ENCODE measurements around the gene FADS6. TPM values are rescaled to one million over a fixed set of nuclear protein-coding genes. Genes with fewer than 3 reads are reported as not detected.
"Not testable (repeated sequence)": the region's sequence is repeated elsewhere in the genome, so short reads cannot be mapped to it uniquely, and the experiment has no call there.

Gene FADS6
- total and polyA plus RNA-seq, 2 donors from 2014 or later, result not detected

DNA sequence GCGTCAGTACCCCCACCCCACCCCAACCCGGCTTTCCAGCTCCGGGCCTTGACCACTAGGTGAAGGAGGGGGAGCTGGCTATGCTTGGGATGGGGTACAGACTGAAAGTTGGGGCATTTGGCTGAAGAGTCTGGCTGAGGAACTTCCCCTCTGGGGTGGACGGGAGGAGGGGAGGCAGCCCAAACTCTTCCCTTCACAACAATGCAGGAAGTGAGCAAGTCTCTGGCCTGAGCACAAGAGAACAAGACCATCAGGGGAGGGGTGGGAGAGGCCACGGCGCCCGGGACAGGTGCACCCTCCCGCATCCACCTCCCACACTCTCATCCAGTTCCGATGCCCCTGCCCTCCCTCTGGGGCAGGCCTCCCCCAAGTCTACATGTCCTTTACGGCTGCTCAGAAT, 24.0 kb upstream of the FADS6 start:
- TF ChIP-seq, protein P1, sequence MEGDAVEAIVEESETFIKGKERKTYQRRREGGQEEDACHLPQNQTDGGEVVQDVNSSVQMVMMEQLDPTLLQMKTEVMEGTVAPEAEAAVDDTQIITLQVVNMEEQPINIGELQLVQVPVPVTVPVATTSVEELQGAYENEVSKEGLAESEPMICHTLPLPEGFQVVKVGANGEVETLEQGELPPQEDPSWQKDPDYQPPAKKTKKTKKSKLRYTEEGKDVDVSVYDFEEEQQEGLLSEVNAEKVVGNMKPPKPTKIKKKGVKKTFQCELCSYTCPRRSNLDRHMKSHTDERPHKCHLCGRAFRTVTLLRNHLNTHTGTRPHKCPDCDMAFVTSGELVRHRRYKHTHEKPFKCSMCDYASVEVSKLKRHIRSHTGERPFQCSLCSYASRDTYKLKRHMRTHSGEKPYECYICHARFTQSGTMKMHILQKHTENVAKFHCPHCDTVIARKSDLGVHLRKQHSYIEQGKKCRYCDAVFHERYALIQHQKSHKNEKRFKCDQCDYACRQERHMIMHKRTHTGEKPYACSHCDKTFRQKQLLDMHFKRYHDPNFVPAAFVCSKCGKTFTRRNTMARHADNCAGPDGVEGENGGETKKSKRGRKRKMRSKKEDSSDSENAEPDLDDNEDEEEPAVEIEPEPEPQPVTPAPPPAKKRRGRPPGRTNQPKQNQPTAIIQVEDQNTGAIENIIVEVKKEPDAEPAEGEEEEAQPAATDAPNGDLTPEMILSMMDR (IDR thresholded peaks at IDR 0.05; ENCODE audit: borderline replicate concordance, extremely low read depth, insufficient read depth), result no peak
- FAIRE-seq, result no peak
- Histone ChIP-seq H3K9me3 (ENCODE audit: control insufficient read depth in 2 of 3, insufficient read depth in 1 of 3, low read length in 3 of 3) (no peaks in the 10 kb centered on the region), H3K9ac (ENCODE audit: low read length in 3 of 3) (no peak overlapping the region), H3K4me1 (ENCODE audit: control insufficient read depth in 2 of 3, insufficient read depth in 2 of 3, low read depth in 1 of 3, low read length in 3 of 3) (peaks cover 0 to 2% (median 0%) of the 10 kb centered on the region in 3 donors), H3K27me3 (ENCODE audit: control insufficient read depth, insufficient read depth, low read length) (no peaks in the 10 kb centered on the region), H3K27ac (ENCODE audit: low read depth in 2 of 2, low read length in 2 of 2) (no peak overlapping the region), H3K36me3 (ENCODE audit: control insufficient read depth in 2 of 3, insufficient read depth in 3 of 3, low read length in 3 of 3) (no peaks in the 10 kb centered on the region), H3K4me3 (ENCODE audit: low read length in 3 of 3) (no peak overlapping the region)
- DNase-seq, result no peak
- intact Hi-C loops (cut with DNase I), result no loop called here

- FAIRE-seq, result no peak
- Histone ChIP-seq H3K9me3 (ENCODE audit: control insufficient read depth in 2 of 3, insufficient read depth in 1 of 3, low read length in 3 of 3) (no peaks in the 10 kb centered on the region), H3K27me3 (ENCODE audit: control insufficient read depth, insufficient read depth, low read length) (no peaks in the 10 kb centered on the region)
Observed at GRCh38 chr17:74916851-74917199, 23.4 kb upstream of the FADS6 start.

GRCh38 chr17:74916136-74916850, 22.9 kb upstream of the FADS6 start:
- no peak overlapping the region for H3K9ac ChIP-seq (ENCODE audit: low read length in 3 of 3)
- TF ChIP-seq, protein P1 (IDR thresholded peaks at IDR 0.05; ENCODE audit: borderline replicate concordance, extremely low read depth, insufficient read depth), result no peak
- H3K4me3 ChIP-seq (ENCODE audit: low read length in 3 of 3), result no peak overlapping the region
- FAIRE-seq, result no peak
- DNase-seq, result peak in 1 of 5 donors; percentile 41
- no peaks in the 10 kb centered on the region for H3K36me3 ChIP-seq (ENCODE audit: control insufficient read depth in 2 of 3, insufficient read depth in 3 of 3, low read length in 3 of 3)
- no peak overlapping the region for H3K27ac ChIP-seq (ENCODE audit: low read depth in 2 of 2, low read length in 2 of 2)
- no peaks in the 10 kb centered on the region for H3K27me3 ChIP-seq (ENCODE audit: control insufficient read depth, insufficient read depth, low read length)
- intact Hi-C loops (cut with DNase I), result no loop called here
- no peaks in the 10 kb centered on the region for H3K9me3 ChIP-seq (ENCODE audit: control insufficient read depth in 2 of 3, insufficient read depth in 1 of 3, low read length in 3 of 3)
- H3K4me1 ChIP-seq (ENCODE audit: control insufficient read depth in 2 of 3, insufficient read depth in 2 of 3, low read depth in 1 of 3, low read length in 3 of 3), result peaks cover 0 to 2% (median 0%) of the 10 kb centered on the region in 3 donors

More at GRCh38 chr17:74916851-74917199, 23.4 kb upstream of the FADS6 start:
- Histone ChIP-seq H3K27ac (ENCODE audit: low read depth in 2 of 2, low read length in 2 of 2) (no peak overlapping the region), H3K36me3 (ENCODE audit: control insufficient read depth in 2 of 3, insufficient read depth in 3 of 3, low read length in 3 of 3) (no peaks in the 10 kb centered on the region), H3K4me3 (ENCODE audit: low read length in 3 of 3) (no peak overlapping the region), H3K4me1 (ENCODE audit: control insufficient read depth in 2 of 3, insufficient read depth in 2 of 3, low read depth in 1 of 3, low read length in 3 of 3) (peaks cover 0 to 2% (median 0%) of the 10 kb centered on the region in 3 donors), H3K9ac (ENCODE audit: low read length in 3 of 3) (no peak overlapping the region)
- intact Hi-C loops (cut with DNase I), result no loop called here
- TF ChIP-seq, protein P1 (IDR thresholded peaks at IDR 0.05; ENCODE audit: borderline replicate concordance, extremely low read depth, insufficient read depth), result no peak
- peak in 1 of 5 donors; percentile 46 for DNase-seq

DNA sequence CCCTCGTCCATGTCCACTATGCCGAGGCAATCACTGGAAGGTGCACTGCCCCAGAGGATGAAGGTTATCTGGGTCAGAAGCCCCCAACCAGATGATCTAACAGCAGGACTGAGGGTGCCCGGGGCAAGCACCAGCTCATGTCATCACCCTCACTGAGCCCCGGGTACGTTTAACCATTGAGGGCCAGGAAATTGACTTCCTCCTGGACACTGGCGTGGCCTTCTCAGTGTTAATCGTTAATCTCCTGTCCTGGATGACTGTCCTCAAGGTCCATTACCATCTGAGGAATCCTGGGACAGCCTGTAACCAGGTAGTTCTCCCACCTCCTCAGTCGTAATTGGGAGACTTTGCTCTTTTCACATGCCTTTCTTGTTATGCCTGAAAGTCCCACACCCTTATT, 18.0 kb upstream of the FADS6 start:
- H3K27me3 ChIP-seq (ENCODE audit: control insufficient read depth, insufficient read depth, low read length); intact Hi-C loops (cut with DNase I); DNase-seq; H3K4me1 ChIP-seq (ENCODE audit: control insufficient read depth in 2 of 3, insufficient read depth in 2 of 3, low read depth in 1 of 3, low read length in 3 of 3); H3K4me3 ChIP-seq (ENCODE audit: low read length in 3 of 3); H3K27ac ChIP-seq (ENCODE audit: low read depth in 2 of 2, low read length in 2 of 2); H3K9me3 ChIP-seq (ENCODE audit: control insufficient read depth in 2 of 3, insufficient read depth in 1 of 3, low read length in 3 of 3); FAIRE-seq; H3K9ac ChIP-seq (ENCODE audit: low read length in 3 of 3); H3K36me3 ChIP-seq (ENCODE audit: control insufficient read depth in 2 of 3, insufficient read depth in 3 of 3, low read length in 3 of 3): not testable (repeated sequence)

GRCh38 chr17:74909097-74909496, 15.7 kb upstream of the FADS6 start:
- H3K27ac ChIP-seq (ENCODE audit: low read depth in 2 of 2, low read length in 2 of 2); H3K36me3 ChIP-seq (ENCODE audit: control insufficient read depth in 2 of 3, insufficient read depth in 3 of 3, low read length in 3 of 3); FAIRE-seq; H3K9me3 ChIP-seq (ENCODE audit: control insufficient read depth in 2 of 3, insufficient read depth in 1 of 3, low read length in 3 of 3); H3K27me3 ChIP-seq (ENCODE audit: control insufficient read depth, insufficient read depth, low read length); H3K4me1 ChIP-seq (ENCODE audit: control insufficient read depth in 2 of 3, insufficient read depth in 2 of 3, low read depth in 1 of 3, low read length in 3 of 3); H3K4me3 ChIP-seq (ENCODE audit: low read length in 3 of 3); DNase-seq; intact Hi-C loops (cut with DNase I); H3K9ac ChIP-seq (ENCODE audit: low read length in 3 of 3): not testable (repeated sequence)

Data from kidney (tissue), 14 donors.